ENCODE results near the gene CLIC5. TPM values are rescaled to one million over a fixed set of nuclear protein-coding genes. Genes with fewer than 3 reads are reported as not detected.

Gene CLIC5
- 1 to 10 TPM; 1.5 to 2.9 (median 1.6) TPM for total RNA-seq

DNA sequence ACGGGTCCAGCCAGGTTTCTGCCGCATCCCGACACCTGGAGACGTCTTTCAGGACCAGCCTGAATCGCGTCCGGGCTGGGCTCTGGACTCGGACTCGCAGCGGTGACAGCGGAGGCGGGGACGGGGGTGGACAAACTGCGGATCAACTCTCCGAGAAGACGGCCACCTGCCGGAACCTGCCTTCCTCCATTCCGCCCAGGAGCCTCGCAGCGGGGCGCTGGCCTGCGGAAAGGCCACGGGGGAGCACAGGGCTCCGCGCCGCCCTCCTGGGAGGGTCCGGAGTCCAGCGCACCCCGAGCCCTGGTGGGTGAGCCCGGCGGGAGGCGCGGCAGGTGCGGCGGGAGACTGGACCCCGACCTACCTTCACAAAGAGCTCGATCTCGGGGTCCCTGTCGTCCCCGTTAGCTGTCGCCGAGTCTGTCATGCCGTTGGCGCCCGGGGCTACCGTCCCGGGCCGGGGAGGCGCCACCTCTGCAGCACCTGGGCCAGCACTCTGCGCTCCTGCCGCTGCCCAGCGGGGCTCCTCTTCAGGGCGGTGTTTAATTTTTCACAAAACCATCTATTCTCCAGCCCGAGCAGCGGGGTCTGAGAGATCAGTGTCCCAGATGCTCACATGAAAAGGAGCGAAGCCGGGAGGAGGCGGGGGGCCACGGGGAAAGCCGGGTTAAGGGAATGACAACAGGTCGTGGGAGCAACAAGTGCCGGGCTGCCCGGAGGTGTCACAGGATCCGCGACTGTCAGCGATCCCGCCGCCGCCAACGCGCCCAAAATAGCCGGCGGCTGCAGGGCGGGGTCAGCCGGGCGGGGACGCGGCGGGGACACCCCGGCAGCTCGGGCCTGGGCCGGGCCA is at the start of gene CLIC5:
TSS of gene CLIC5 (minus strand) at position 742 of the 850 bp plus-strand sequence. CDS start at position 424, 318 bp downstream.
- ATAC-seq (peak; percentile 16 to 24), DNase-seq (peak; percentile 10)
- no peaks in the 10 kb centered on the region for H3K36me3 Mint-ChIP-seq (ENCODE audit: insufficient read depth)
- H3K27me3 Mint-ChIP-seq (ENCODE audit: low read depth) = peaks cover 7% of the 10 kb centered on the region
- peaks cover 52% of the 10 kb centered on the region for H3K4me1 Mint-ChIP-seq (ENCODE audit: low read depth)
- peak within 1 kb of the TSS; percentile 80 for H3K4me3 Mint-ChIP-seq
- H3K9me3 Mint-ChIP-seq = no peaks in the 10 kb centered on the region

DNA sequence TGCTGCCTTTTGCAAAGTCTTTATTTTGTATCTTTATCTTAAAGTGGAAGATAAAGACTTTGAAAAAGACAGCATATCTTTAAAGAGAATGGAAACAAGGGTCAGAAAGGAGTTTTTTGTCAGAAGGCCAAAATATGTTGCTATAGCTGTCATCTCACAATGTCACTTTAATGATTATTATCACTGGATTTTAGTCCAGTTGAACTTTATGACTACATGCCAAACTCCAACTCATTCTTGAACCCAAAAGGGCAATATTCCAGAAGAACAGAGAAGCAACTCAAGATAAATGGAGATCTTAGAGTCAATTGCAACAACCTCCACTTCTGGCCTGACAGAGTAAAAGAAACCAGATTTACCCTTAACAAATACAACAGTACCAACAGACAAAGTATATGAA is 47.3 kb upstream of the CLIC5 start:
- no peak overlapping the region for H3K4me3 Mint-ChIP-seq
- no peaks in the 10 kb centered on the region for H3K36me3 Mint-ChIP-seq (ENCODE audit: insufficient read depth)
- peaks cover 8% of the 10 kb centered on the region for H3K27me3 Mint-ChIP-seq (ENCODE audit: low read depth)
- DNase-seq (no peak), ATAC-seq (no peak)
- no peaks in the 10 kb centered on the region for H3K4me1 Mint-ChIP-seq (ENCODE audit: low read depth)
- H3K9me3 Mint-ChIP-seq = peaks cover 9% of the 10 kb centered on the region

DNA sequence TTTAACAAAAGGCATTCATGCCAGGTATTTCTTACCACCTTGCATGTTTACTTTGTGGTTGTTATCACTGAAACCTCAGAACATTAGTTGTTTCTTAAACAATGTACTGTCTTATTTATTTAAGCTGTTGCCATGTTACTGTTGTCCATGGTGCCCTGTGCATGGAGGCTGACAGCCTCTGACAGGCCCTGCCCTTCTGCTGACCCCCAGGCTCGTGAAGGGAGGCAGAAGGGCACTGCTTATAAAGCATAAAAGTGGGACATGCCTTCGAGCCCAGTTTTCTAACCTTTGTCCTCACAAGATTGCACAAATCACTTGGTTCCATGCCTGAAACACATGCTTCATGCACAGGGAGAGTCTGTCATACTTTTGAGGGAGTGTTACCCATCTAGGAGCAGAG is 46.7 kb upstream of the CLIC5 start:
- DNase-seq (no peak), ATAC-seq (no peak)
- peaks cover 9% of the 10 kb centered on the region for H3K9me3 Mint-ChIP-seq
- no peaks in the 10 kb centered on the region for H3K36me3 Mint-ChIP-seq (ENCODE audit: insufficient read depth)
- no peak overlapping the region for H3K4me3 Mint-ChIP-seq
- H3K4me1 Mint-ChIP-seq (ENCODE audit: low read depth) = no peaks in the 10 kb centered on the region
- H3K27me3 Mint-ChIP-seq (ENCODE audit: low read depth) = peaks cover 11% of the 10 kb centered on the region

DNA sequence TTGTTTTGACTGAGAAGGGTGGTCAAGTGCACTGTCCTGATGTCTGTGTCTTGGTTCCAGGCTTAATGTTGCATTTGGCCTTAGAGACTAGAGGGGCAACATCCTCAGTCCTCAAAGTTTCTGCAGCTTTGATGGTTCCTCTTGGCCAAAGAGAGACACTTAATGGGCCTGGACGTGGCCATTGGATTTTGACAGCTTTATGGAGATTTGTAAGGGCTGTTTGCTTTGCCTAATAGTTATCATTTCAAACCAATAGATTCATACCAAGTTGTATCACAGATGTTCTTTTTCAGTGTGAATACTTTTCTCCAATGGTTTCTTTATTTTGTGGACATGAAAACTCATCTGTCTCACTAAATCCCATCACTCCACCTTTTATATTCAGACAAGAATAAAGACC is 45.8 kb upstream of the CLIC5 start:
- no peak for ATAC-seq

DNA sequence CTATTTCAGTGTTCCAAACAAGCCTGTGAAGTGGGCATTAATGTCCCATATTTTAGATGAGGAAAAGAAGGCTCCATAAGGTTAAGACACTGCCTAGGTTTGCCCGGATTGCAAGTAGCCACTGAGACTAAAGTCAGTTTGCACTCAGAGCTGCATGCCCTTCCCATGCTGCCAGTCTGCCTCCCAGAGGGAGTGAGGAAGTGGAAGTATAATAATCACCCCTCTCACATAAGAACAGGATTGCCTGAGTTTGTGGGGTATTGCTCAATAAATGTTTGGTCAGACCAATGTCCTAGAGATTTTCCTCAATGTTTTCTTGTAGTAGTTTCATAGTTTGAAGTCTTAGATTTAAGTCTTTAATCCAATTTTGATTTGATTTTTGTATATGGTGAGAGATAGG is 43.9 kb upstream of the CLIC5 start:
- Mint-ChIP-seq H3K36me3 (ENCODE audit: insufficient read depth) (no peaks in the 10 kb centered on the region), H3K4me1 (ENCODE audit: low read depth) (no peaks in the 10 kb centered on the region), H3K4me3 (no peak overlapping the region), H3K9me3 (peaks cover 9% of the 10 kb centered on the region), H3K27me3 (ENCODE audit: low read depth) (peaks cover 12% of the 10 kb centered on the region)
- no peak for ATAC-seq
- DNase-seq = no peak

More for the DNA sequence above, 45.8 kb upstream of the CLIC5 start:
- Mint-ChIP-seq H3K36me3 (ENCODE audit: insufficient read depth) (no peaks in the 10 kb centered on the region), H3K4me3 (no peak overlapping the region), H3K27me3 (ENCODE audit: low read depth) (peaks cover 11% of the 10 kb centered on the region), H3K9me3 (peaks cover 9% of the 10 kb centered on the region), H3K4me1 (ENCODE audit: low read depth) (no peaks in the 10 kb centered on the region)
- no peak for DNase-seq

DNA sequence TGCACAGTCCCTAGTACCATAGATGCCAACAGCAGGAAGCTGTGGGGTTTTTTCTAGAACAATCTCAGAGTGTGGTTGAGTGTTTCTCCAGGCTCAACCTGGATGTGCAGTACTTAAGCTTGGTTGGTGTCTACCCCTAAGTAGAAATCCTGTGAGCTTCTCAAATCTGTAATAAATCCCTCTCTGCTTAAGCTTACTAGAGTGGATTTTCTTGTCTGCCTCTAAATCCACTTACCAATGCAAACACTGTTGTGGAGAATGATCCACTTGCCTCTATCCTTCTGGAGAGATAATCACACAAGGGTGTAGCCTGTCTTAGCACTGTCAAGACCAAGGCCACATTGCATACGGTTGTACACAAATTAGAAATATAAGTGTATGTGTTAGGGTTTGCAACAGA is 43.3 kb upstream of the CLIC5 start:
- H3K27me3 Mint-ChIP-seq (ENCODE audit: low read depth) = peaks cover 12% of the 10 kb centered on the region
- H3K4me3 Mint-ChIP-seq = no peak overlapping the region
- ATAC-seq (no peak), DNase-seq (no peak)
- no peaks in the 10 kb centered on the region for H3K36me3 Mint-ChIP-seq (ENCODE audit: insufficient read depth)
- peaks cover 3% of the 10 kb centered on the region for H3K4me1 Mint-ChIP-seq (ENCODE audit: low read depth)
- peaks cover 9% of the 10 kb centered on the region for H3K9me3 Mint-ChIP-seq

DNA sequence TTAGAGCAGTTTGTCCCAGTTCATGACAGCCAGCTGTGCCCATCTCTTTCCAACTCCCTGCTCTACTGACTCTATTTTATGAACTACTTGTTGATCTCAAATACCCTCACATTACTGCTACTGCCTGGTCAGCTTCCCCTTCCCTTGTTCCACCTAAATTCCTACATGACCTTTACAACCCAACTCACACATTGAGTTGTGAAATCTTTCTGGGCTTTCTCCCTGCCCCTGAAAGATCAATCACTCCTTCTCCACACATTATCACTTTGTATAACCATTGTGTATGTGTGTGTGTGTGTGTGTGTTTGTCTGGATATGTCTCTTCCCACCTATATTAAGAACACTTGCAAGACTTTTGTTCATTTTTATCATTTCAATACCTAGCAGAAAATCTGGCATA is 42.1 kb upstream of the CLIC5 start:
- no peaks in the 10 kb centered on the region for H3K9me3 Mint-ChIP-seq
- peaks cover 13% of the 10 kb centered on the region for H3K4me1 Mint-ChIP-seq (ENCODE audit: low read depth)
- H3K4me3 Mint-ChIP-seq = no peak overlapping the region
- ATAC-seq = no peak
- peaks cover 7% of the 10 kb centered on the region for H3K27me3 Mint-ChIP-seq (ENCODE audit: low read depth)
- H3K36me3 Mint-ChIP-seq (ENCODE audit: insufficient read depth) = no peaks in the 10 kb centered on the region
- no peak for DNase-seq

DNA sequence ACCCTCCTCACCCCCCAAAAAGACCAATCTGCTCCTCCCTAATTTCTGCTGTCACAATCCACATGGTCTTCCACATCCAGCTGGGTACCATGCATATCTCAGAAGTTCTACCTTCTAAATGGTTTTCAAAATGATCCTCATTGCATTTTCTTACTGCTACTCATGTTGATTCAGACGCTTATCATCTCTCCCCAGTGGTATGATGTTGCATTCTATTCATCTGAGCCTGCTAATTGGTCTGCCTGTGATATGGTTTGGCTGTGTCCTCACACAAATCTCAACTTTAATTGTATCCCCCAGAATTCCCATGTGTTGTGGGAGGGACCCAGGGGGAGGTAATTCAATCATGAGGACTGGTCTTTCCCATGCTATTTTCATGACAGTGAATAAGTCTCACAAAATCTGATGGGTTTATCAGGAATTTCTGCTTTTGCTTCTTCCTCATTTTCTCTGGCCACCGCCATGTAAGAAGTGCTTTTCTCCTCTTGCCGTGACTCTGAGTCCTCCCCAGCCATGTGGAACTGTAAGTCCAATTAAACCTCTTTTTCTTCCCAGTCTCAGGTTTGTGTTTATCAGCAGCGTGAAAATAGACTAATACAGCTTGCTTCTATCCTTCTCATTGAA is 41.4 kb upstream of the CLIC5 start:
- no peak overlapping the region for H3K4me3 Mint-ChIP-seq
- DNase-seq = no peak
- ATAC-seq = no peak
- no peaks in the 10 kb centered on the region for H3K9me3 Mint-ChIP-seq
- H3K36me3 Mint-ChIP-seq (ENCODE audit: insufficient read depth) = no peaks in the 10 kb centered on the region
- peaks cover 15% of the 10 kb centered on the region for H3K4me1 Mint-ChIP-seq (ENCODE audit: low read depth)
- peaks cover 7% of the 10 kb centered on the region for H3K27me3 Mint-ChIP-seq (ENCODE audit: low read depth)

DNA sequence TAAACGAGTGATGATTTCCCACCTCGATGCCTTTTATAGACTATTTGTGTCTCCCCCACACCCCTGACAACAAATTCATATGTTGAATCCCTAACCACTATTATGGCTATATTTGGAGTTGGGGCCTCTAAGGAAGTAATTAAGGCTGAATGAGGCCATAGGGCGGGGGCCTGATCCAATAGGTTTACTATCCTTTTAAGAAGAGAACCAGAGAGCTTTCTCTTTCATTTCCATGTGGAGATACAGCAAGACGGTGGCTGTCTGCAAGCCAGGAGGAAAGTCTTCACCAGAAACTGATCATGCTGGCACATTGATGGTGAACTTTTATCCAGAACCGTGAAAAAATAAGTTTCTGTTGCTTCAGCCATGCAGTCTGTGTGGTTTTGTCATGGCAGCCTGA is 38.9 kb upstream of the CLIC5 start:
- peaks cover 15% of the 10 kb centered on the region for H3K4me1 Mint-ChIP-seq (ENCODE audit: low read depth)
- H3K4me3 Mint-ChIP-seq = no peak overlapping the region
- H3K9me3 Mint-ChIP-seq = no peaks in the 10 kb centered on the region
- no peak for ATAC-seq
- H3K27me3 Mint-ChIP-seq (ENCODE audit: low read depth) = peaks cover 13% of the 10 kb centered on the region
- DNase-seq = no peak
- H3K36me3 Mint-ChIP-seq (ENCODE audit: insufficient read depth) = no peaks in the 10 kb centered on the region

DNA sequence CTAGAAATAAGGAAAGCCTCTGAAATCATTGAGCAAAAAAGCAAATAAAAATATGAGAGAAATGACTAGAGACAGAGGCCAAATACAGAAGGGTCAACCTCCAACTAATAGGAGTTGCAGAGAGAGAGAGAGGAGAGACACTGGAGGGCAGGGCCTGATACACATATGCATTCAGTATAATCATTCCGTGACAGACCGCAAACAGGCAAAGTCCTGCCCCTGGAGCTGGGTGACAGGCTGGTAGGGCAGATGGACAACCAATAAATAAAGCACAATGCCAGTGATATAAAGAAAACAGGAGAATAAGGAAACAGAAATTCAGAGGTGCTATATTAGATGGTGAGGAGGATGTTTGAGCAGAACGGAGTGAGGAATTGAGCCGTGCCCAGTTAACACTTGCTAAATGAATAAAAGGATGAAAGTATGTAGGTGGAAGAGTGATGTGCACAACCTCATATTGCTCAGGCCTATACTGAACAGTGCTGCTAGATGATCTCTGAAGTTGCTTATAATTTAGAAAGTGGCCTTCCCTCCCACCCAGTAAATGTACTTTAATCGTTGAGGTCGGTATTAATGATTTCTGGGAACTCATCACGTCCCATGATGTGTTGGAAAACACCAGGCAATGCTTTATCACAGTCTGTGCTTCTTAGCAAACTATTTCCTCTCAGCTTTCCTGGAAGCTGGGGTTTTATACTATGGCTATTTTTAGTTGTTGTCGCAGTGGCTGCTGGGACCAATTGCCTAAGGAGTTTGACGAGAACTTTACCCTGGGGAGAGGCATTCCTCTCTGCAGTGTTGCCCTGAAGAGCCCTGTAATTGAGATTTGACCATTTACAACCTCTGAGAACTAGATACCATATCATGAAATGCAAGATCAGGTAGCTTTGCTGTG is 37.6 kb upstream of the CLIC5 start:
- peaks cover 13% of the 10 kb centered on the region for H3K27me3 Mint-ChIP-seq (ENCODE audit: low read depth)
- H3K4me1 Mint-ChIP-seq (ENCODE audit: low read depth) = peaks cover 15% of the 10 kb centered on the region
- H3K36me3 Mint-ChIP-seq (ENCODE audit: insufficient read depth) = no peaks in the 10 kb centered on the region
- DNase-seq (no peak), ATAC-seq (peak; percentile 34 to 59)
- H3K9me3 Mint-ChIP-seq = no peaks in the 10 kb centered on the region
- H3K4me3 Mint-ChIP-seq = no peak overlapping the region

DNA sequence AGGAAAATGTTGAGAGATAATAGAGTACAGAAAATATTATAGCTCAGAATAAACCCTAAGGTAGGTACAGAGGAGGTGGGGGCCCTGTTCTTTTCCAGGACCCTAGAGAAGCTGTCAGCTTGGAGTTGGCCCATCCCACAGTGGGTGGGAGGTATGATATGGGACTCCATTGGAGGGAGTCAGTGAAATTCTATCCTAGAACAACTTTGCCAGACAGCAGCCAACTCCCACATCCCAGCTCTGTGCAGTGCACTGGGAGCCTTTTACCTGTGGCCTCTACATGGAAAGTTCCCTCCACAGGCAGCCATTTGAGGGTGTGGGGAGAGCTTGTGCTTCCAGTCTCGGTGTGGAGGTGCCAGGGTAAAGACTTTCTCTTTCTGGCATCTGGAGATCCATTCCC is 36.8 kb upstream of the CLIC5 start:
- Mint-ChIP-seq H3K9me3 (no peaks in the 10 kb centered on the region), H3K36me3 (ENCODE audit: insufficient read depth) (no peaks in the 10 kb centered on the region), H3K4me3 (no peak overlapping the region), H3K4me1 (ENCODE audit: low read depth) (peaks cover 15% of the 10 kb centered on the region), H3K27me3 (ENCODE audit: low read depth) (peaks cover 10% of the 10 kb centered on the region)
- ATAC-seq = no peak
- DNase-seq = no peak

DNA sequence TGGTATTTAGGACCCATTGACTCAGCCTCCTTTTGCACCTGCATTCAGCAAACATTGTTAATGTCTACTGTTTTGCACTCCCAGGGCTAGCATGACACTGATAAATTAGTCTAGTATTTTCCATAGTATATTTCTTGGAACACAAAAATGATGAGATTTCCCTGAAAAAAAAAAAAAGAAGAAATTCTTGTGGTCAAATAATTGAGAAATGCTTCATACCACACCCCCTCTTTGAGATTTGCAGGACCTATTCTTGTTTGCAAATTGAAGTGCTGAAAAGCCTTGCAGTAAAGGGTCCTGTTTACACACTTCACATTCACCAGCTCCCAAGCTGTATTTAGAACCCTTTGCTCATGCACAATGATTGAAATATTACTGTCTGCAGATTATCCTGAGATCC is 36.3 kb upstream of the CLIC5 start:
- Mint-ChIP-seq H3K9me3 (no peaks in the 10 kb centered on the region), H3K4me1 (ENCODE audit: low read depth) (peaks cover 15% of the 10 kb centered on the region), H3K36me3 (ENCODE audit: insufficient read depth) (no peaks in the 10 kb centered on the region), H3K4me3 (no peak overlapping the region), H3K27me3 (ENCODE audit: low read depth) (peaks cover 10% of the 10 kb centered on the region)
- ATAC-seq (no peak), DNase-seq (no peak)

DNA sequence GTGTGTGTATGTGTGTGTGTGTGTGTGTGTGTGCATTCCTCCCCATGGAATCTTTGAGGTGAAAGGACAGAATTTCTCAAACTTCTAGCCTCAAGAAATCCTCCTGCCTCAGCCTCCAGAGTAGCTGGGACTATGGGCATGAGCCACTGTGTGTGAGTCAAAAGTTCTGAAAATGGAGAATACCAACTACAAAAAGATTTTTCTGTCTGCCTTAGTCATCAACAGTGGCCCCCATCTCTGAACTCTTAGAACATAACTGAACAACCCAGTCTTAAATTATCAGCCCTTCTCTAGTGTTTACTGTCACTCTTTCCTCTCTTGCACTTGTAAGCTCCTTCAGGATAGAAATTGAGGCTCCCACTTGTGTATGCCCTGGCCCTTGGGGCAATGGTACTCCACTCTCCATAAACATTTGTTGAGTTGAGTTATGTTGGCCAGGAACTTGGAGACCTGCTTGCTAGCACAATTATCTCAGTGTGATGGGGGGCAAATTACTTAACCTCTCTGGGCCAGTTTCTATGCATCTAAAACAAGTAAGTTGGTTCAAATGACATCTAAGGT is 35.3 kb upstream of the CLIC5 start:
- ATAC-seq (no peak), DNase-seq (no peak)
- Mint-ChIP-seq H3K4me3 (no peak overlapping the region), H3K4me1 (ENCODE audit: low read depth) (peaks cover 15% of the 10 kb centered on the region), H3K36me3 (ENCODE audit: insufficient read depth) (no peaks in the 10 kb centered on the region), H3K9me3 (no peaks in the 10 kb centered on the region), H3K27me3 (ENCODE audit: low read depth) (peaks cover 10% of the 10 kb centered on the region)

DNA sequence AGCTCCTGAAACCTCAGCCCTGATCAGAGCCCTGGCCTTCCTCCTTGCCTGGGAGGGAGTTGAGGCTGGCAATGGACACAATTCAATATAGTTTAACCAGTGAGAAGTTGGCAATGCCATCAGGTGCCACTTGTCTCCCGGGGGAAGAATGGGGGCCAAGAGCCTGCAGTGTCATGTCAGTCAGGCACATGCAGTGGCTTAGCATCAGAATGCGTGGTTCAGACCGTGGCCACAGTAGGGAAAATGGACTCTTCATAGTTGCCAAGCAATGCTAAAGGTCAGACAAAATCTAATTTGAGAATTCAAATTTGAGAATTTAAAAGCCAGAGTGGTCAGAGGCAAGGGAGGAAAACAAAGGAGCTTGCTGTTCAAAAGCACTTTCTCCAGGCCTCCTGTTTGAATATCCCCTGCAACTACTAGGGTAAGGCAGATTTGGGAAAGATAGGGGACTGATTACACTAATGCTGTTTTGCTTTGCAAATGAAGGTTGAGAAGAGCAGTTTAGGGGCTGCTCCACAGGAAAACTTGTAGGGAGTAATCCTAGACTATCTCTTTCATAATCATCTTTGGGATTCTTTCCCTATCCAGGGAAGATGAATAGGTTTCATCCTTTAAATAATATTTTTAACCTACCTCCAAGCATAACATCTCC is 33.1 kb upstream of the CLIC5 start:
- peaks cover 11% of the 10 kb centered on the region for H3K4me1 Mint-ChIP-seq (ENCODE audit: low read depth)
- H3K27me3 Mint-ChIP-seq (ENCODE audit: low read depth) = peaks cover 6% of the 10 kb centered on the region
- DNase-seq = no peak
- no peak overlapping the region for H3K4me3 Mint-ChIP-seq
- no peaks in the 10 kb centered on the region for H3K9me3 Mint-ChIP-seq
- no peak for ATAC-seq
- H3K36me3 Mint-ChIP-seq (ENCODE audit: insufficient read depth) = no peaks in the 10 kb centered on the region
